ENCODE measurements around the gene RNF151. TPM values are rescaled to one million over a fixed set of nuclear protein-coding genes. Genes with fewer than 3 reads are reported as not detected.

Gene RNF151
- total RNA-seq, 6 donors from 2014 or later = 0.37 TPM; not detected in 5

GRCh38 chr16:1987198-1987597, 20.5 kb downstream of the RNF151 start:
- WGBS, 2 donors = 86 to 96% methylated on average over 10 of the region's 10 CpGs
- ATAC-seq (ENCODE audit: low FRiP score in 2 of 2) (no peak), DNase-seq (peak in 1 of 2 donors; percentile 68)
- H3K4me1 ChIP-seq = peaks cover 41 to 57% (median 45%) of the 10 kb centered on the region in 4 donors
- peaks cover 0 to 18% (median 16%) of the 10 kb centered on the region in 4 donors for H3K36me3 ChIP-seq
- H3K4me3 ChIP-seq = no peak overlapping the region
- TF ChIP-seq POLR2A (IDR thresholded peaks at IDR 0.05) (no peak), POLR2AphosphoS5 (IDR thresholded peaks at IDR 0.05) (no peak), EP300 (IDR thresholded peaks at IDR 0.05) (no peak), CTCF (IDR thresholded peaks at IDR 0.05) (no peak)
- H3K27me3 ChIP-seq = peaks cover 0 to 30% (median 21%) of the 10 kb centered on the region in 4 donors
- no peak overlapping the region for H3K27ac ChIP-seq
- peaks cover 0 to 2% (median 0%) of the 10 kb centered on the region in 4 donors for H3K9me3 ChIP-seq

- Histone ChIP-seq H3K4me1 (peaks cover 36 to 52% (median 39%) of the 10 kb centered on the region in 4 donors), H3K27ac (peak within 1 kb of the TSS in 1 of 4 donors; percentile 18), H3K9me3 (peaks cover 0 to 8% (median 2%) of the 10 kb centered on the region in 4 donors), H3K36me3 (peaks cover 0 to 18% (median 16%) of the 10 kb centered on the region in 4 donors), H3K4me3 (peak within 1 kb of the TSS in 3 of 4 donors; percentile 31 to 46 (median 31)), H3K27me3 (peaks cover 0 to 30% (median 21%) of the 10 kb centered on the region in 4 donors)
- DNase-seq = peak in 1 of 2 donors; percentile 88
- WGBS, 2 donors = 7 to 18% methylated on average over 8 to 20 of the region's 67 CpGs
- TF ChIP-seq POLR2AphosphoS5 (IDR thresholded peaks at IDR 0.05) (no peak), CTCF (IDR thresholded peaks at IDR 0.05) (no peak), EP300 (IDR thresholded peaks at IDR 0.05) (no peak), POLR2A (IDR thresholded peaks at IDR 0.05) (no peak)
- no peak for ATAC-seq (ENCODE audit: low FRiP score in 2 of 2)
These were observed 22.8 kb downstream of the RNF151 start, which contains the start of gene SYNGR3 for GRCh38 chr16:1989209-1990100. SYNGR3 (plus strand) TSS chr16:1989970; CDS start chr16:1990103, 133 bp downstream.

- Histone ChIP-seq H3K27ac (no peak overlapping the region), H3K9me3 (peaks cover 0 to 8% (median 2%) of the 10 kb centered on the region in 4 donors), H3K4me1 (peaks cover 30 to 47% (median 34%) of the 10 kb centered on the region in 4 donors), H3K27me3 (peaks cover 0 to 30% (median 21%) of the 10 kb centered on the region in 4 donors), H3K4me3 (peak overlapping the region in 3 of 4 donors; percentile 31 to 46 (median 31)), H3K36me3 (peaks cover 0 to 18% (median 16%) of the 10 kb centered on the region in 4 donors)
- TF ChIP-seq CTCF (IDR thresholded peaks at IDR 0.05) (no peak), POLR2AphosphoS5 (IDR thresholded peaks at IDR 0.05) (no peak), EP300 (IDR thresholded peaks at IDR 0.05) (no peak), POLR2A (IDR thresholded peaks at IDR 0.05) (no peak)
- DNase-seq (no peak), ATAC-seq (ENCODE audit: low FRiP score in 2 of 2) (no peak)
- 2% methylated on average over 11 of the region's 25 CpGs; no CpG with 5 or more reads in 1 of the 2 donors for WGBS, 2 donors
These were observed 23.4 kb downstream of the RNF151 start for GRCh38 chr16:1990101-1990350.

GRCh38 chr16:1990351-1991134, 23.9 kb downstream of the RNF151 start:
- ATAC-seq (ENCODE audit: low FRiP score in 2 of 2) (no peak), DNase-seq (peak; percentile 52 to 90)
- peaks cover 0 to 16% (median 14%) of the 10 kb centered on the region in 4 donors for H3K36me3 ChIP-seq
- WGBS, 2 donors = 4 to 6% methylated on average over 16 to 40 of the region's 50 CpGs
- H3K9me3 ChIP-seq = peaks cover 0 to 8% (median 2%) of the 10 kb centered on the region in 4 donors
- H3K27ac ChIP-seq = peak overlapping the region in 1 of 4 donors; percentile 18
- peaks cover 0 to 30% (median 21%) of the 10 kb centered on the region in 4 donors for H3K27me3 ChIP-seq
- peak overlapping the region in 3 of 4 donors; percentile 31 to 46 (median 31) for H3K4me3 ChIP-seq
- peaks cover 26 to 42% (median 29%) of the 10 kb centered on the region in 4 donors for H3K4me1 ChIP-seq
- TF ChIP-seq CTCF (IDR thresholded peaks at IDR 0.05) (no peak), POLR2AphosphoS5 (IDR thresholded peaks at IDR 0.05) (no peak), EP300 (IDR thresholded peaks at IDR 0.05) (no peak)
